Activated gamma-delta T cell treated with Interleukin-2 at 50 U/mL for 16 hours (primary cell): ENCODE data around the gene PTPRU.
"Not testable (repeated sequence)": the region's sequence is repeated elsewhere in the genome, so short reads cannot be mapped to it uniquely, and the experiment has no call there.

ENCODE experiments used
- DNase-seq: peaks from one replicate; pipeline ENCODE4 v3.0.0-alpha.2; 2020

PTPRU gene

GRCh38 chr1:29222686-29223085 lies 13.6 kb upstream of the PTPRU start:
- no peak for DNase-seq

GRCh38 chr1:29223521-29223920 lies 12.8 kb upstream of the PTPRU start:
- DNase-seq: no peak

DNA sequence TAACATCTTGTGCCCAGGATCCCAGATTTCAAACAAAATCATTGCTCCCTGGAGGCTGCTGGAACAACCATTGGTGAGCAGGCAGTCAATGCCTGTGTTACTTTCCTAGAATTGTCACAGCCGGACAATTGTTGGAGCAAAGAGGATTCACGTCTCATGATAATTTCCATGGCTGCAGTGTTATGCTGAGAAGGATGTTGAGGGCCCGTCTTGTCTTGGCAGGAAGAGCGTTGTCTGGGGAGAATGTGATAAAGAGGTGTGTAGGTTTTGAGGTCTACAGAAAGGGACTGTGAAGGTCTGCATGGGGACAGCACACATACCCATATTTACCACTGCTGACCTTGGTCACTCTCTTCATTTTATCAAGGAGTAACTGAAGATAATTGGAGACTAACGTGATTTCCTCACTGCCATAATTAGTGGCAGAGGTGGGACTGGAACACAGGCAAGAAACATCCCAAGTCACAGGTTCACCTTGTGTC lies 11.9 kb upstream of the PTPRU start:
- DNase-seq: no peak

DNA sequence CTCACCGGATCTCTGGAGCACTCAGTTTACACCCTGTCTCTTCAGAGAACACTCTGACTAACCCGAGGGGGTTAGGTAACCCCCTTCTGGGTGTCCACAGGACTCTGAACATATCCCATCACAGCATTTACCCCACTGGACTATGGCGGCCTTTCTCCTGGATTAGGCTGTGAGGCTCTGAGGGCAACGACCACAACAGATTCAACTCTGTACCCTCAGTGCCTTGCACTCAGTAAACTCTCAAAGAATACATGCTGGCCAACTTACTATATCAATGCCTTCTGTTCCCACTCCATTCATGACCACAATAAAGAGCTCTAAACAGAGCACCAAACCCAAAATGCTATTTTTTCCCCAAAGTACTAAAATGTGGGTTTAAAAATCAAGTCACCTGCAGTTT lies 11.0 kb upstream of the PTPRU start:
- DNase-seq: no peak

DNA sequence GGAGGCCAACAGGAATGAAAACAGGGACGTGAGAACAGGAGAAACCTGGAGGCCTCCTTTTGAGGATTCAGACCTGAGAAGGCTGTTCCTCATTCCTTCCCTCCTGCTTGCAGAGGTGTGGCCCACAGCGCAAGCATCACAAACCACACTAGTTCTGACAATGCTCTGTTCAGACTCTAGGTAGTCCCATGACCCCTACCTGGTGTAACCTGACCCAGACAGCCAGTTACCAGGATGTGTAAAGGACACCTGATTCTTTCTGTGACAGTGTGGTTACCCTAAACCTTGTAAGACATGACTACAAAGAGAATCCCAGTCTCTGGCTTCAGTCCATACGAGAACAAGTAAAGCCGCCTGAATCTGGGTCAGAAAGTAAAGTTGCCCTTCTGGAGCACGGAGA lies 8.8 kb upstream of the PTPRU start:
- no peak for DNase-seq

GRCh38 chr1:29230204-29230552 lies 6.1 kb upstream of the PTPRU start:
- DNase-seq: no peak

- DNase-seq: peak; percentile 93
Measured at GRCh38 chr1:29230553-29231378, 5.6 kb upstream of the PTPRU start, which contains the start of gene MECR. Gene MECR, minus strand, starts transcription at chr1:29230934. Its CDS starts 28 bp downstream, at chr1:29230906.

- no peak for DNase-seq
Measured at GRCh38 chr1:29232387-29232786, 3.9 kb upstream of the PTPRU start.

GRCh38 chr1:29233693-29234092 lies 2.6 kb upstream of the PTPRU start:
- no peak for DNase-seq

- DNase-seq: no peak
Measured at GRCh38 chr1:29234471-29234870, 1.9 kb upstream of the PTPRU start.

GRCh38 chr1:29234881-29235280 lies 1.4 kb upstream of the PTPRU start:
- not testable (repeated sequence) for DNase-seq

GRCh38 chr1:29236712-29237128 lies 398 bp downstream of the PTPRU start:
- no peak for DNase-seq

DNA sequence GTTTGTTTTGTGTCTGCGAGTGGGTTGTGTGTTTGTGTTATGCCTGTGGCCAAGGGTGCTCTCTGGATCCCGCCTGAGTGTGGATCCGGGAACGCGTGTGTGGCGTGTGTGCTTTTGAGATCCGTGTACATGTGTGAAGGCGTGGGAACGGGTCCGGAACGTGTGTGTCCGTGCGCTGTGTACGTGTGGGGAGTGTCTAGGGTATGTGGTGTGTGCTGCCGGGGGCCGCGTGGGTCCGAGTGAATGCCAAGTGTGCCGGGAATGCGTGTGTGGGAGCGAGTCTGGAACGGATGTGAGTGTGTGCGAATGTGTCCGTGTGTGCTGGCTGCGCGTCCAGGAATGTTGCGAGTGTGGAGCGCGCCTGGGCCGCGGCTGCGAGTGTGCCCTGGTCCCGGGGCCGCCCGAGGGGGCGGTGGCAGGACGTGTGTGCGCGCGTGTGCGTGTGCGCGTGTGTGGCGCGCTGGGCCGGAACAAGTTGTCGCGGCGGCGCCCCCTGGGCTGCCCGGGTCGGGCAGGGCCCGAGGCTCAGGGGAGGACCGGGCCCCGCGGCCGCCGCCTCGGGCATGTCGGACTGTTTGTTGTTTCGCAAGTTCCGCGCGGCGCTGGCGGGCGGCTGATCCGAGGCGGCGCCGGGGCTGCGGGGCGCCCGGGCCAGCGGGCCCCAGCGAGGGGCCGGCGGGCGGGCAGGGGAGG lies 953 bp downstream of the PTPRU start:
- no peak for DNase-seq

DNA sequence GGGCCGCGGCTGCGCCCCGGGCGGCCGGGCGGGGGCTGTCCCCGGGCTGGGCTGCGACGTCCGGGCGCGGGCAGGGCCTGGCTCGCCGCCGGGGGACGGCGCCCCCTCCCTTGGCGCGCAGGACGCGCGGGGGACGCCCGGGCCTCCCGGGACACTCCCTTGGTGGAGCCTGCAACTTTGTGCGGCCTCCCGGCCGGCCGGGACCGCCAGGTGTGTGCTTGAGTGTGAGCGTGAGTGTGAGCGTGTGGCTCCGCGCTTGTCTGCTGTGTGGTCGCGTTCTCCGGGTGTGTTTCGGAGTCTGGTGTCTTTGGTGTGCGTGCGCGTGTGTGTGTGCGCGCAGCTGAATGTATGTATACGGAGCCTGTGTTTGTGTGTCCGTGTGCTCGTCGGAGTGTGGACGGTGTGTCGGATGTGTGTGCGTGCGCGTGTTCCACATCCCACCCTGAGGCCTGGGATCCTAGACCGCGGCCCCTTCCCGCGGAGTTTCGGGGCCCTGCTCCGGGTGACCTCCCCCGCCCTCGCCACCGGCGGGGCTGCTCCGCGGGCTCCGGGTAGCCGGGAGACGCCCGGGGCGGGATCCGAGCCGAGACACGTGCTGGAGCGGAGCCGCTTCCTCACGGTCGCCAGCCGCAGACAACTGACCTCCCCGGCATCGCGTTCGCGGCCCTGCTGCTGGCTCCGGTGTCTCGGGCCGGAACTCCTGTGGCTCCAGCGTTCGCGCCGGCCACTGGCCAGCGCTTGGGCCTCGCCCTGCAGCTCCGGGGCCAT lies 1.7 kb downstream of the PTPRU start:
- no peak for DNase-seq

GRCh38 chr1:29238620-29239002 lies 2.3 kb downstream of the PTPRU start:
- no peak for DNase-seq

GRCh38 chr1:29239142-29239541 lies 2.8 kb downstream of the PTPRU start:
- no peak for DNase-seq

GRCh38 chr1:29240400-29240837 lies 4.1 kb downstream of the PTPRU start:
- no peak for DNase-seq

GRCh38 chr1:29240986-29241385 lies 4.7 kb downstream of the PTPRU start:
- DNase-seq: no peak

DNA sequence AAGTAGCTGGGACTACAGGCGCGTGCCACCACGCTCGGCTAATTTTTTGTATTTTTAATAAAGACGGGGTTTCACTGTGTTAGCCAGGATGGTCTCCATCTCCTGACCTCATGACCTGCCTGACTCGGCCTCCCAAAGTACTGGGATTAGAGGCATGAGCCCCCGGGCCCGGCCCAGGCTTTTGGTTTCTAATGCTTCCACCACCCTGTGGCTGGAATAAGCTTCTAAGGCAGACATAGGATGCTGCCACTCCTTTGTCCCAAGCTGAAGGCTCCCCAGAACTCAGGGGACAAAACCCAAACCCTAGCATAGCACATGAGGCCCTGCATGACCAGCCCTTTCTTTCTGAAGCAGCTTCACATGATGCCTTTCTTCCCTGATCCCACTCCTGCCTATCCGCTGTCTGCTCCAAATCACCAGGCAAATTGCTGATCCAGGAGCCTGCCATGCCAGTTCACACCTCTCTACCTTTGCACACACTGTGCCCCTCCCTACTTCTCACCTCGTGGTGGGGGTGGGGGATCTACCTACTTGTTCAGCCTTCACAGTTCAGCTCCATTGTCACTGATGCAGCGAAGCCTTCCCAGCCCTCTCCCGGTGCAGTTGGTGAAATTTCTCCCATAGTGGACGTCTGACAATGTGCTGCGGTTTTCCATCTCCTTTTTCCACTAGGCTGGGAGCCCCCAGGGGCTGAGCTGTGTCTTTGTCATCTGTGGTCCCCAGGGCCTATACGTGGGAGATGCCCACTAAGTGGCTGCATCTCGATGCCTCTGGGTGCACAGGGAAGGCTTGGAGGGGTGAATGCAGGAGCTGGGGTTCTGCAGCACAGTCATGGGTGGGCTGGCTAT lies 6.9 kb downstream of the PTPRU start:
- DNase-seq: no peak

DNA sequence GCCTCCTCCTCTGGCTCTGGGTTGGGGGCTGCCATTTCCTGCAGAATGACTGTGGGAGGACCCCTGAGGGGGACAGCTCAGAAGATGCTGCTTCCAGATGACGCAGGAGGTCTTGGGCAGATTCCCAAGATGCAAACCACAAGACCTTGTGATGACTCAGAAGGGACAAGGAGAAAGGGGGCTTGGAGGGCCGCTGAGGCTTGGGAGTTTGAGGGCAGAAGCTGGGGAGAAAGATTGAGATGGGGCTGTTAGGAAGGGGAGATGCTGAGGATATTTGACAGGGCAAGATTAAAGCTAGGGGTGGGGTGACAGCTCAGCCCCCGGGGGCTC lies 7.5 kb downstream of the PTPRU start:
- no peak for DNase-seq

DNA sequence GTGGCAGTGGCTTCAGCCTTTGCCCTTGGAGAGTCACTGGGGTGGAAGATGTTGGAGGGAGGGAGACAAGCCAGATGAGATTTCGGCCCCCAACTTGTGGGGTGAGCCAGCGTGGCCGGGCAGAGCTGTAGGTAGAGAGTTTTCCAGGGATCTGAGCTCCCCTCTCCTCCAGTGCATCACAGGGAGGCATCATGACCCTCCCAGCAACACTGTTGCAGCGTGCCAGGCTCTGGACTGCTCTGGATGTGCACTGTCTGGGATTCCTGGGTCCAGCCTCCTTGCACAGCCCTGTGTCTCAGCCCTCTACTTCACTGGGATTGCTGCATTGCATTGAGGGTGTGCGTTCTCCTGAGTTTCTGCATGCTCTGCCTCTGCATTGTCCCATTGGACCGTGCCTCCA lies 8.9 kb downstream of the PTPRU start:
- DNase-seq: no peak

DNA sequence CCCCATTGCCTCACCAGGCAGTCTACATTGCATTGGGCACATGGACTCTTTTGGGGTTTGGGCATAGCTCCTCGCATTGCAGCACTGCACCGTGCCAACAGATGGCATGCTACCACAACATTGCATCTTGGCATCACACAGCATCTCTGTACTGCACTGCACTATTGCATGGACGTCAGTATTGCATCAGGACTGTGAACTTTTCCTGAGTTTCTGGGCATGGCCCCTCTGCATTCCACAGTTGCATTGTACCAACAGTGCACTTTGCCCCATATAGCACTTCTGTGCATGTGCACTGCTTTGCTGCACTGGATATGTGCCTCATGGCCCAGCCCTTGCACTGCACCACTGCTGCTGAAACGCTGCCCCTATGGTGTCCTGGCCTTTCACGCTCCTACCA lies 9.6 kb downstream of the PTPRU start:
- DNase-seq: no peak

DNA sequence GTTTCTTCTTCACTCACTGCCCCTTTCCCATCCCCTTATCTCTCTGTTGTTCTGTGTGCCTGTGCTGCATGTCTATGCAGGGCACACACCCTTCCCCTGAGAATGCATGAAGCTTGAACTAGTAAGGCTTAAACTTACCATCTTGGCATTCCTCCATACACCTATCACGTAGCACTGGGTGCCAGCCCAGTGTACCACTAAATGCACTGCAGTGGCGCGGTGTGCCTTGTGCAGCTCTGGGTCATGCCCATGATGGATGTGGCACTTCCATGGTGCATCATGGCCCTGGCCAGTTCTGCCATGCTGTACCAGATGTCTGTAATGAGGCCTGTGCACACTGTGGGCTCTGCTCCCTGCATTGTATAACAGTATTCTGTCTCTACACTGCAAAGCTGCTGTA lies 10.7 kb downstream of the PTPRU start:
- no peak for DNase-seq
